A673 (cell line): ENCODE data around the gene SUGP2.

Experiments
- EZH2 ChIP-seq: fragments of 200-600 bp; sonication (generic); IDR thresholded peaks from 2 replicates; pipeline ENCODE4 v1.6.1; 2017; ENCODE audit warnings: borderline replicate concordance, low read depth, mild to moderate bottlenecking, mixed read lengths, antibody characterized with exemption, low read length; ENCODE audit not compliant: poor library complexity, severe bottlenecking
- TF ChIP-seq, protein P1 (sequence below): fragments of 300-800, 200-600 bp; sonication (generic); conservative IDR thresholded peaks from 2 replicates; pipeline ENCODE4 v1.5.1; 2017; ENCODE audit warnings: low read depth, mild to moderate bottlenecking, antibody characterized with exemption, low read length, moderate library complexity, mixed read lengths

GRCh38 chr19:19063183-19064097 is 30.1 kb upstream of the SUGP2 start, which contains the start of gene SLC25A42:
- TF ChIP-seq EZH2 = no peak
- TF ChIP-seq, protein P1, sequence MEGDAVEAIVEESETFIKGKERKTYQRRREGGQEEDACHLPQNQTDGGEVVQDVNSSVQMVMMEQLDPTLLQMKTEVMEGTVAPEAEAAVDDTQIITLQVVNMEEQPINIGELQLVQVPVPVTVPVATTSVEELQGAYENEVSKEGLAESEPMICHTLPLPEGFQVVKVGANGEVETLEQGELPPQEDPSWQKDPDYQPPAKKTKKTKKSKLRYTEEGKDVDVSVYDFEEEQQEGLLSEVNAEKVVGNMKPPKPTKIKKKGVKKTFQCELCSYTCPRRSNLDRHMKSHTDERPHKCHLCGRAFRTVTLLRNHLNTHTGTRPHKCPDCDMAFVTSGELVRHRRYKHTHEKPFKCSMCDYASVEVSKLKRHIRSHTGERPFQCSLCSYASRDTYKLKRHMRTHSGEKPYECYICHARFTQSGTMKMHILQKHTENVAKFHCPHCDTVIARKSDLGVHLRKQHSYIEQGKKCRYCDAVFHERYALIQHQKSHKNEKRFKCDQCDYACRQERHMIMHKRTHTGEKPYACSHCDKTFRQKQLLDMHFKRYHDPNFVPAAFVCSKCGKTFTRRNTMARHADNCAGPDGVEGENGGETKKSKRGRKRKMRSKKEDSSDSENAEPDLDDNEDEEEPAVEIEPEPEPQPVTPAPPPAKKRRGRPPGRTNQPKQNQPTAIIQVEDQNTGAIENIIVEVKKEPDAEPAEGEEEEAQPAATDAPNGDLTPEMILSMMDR = no peak
